WERI-Rb-1 (cell line): ENCODE data around the gene AOX1.

Source experiments
- DNase-seq: peaks from one replicate; pipeline ENCODE4 v3.0.0-alpha.2; 2020
- H3K27ac ChIP-seq: fragments of 250-450 bp; sonication (Bioruptor Pico); 2 replicates; pipeline ENCODE4 v1.5.1; 2020; ENCODE audit warnings: mild to moderate bottlenecking, moderate library complexity
- H3K27me3 ChIP-seq: fragments of 250-450 bp; sonication (Bioruptor Pico); 2 replicates; pipeline ENCODE4 v1.5.1; 2021; ENCODE audit warnings: mild to moderate bottlenecking, low read depth, moderate library complexity; ENCODE audit not compliant: insufficient read depth, severe bottlenecking
- H3K36me3 ChIP-seq: fragments of 250-450 bp; sonication (Bioruptor Pico); 2 replicates; pipeline ENCODE4 v1.5.1; 2020; ENCODE audit warnings: mild to moderate bottlenecking, moderate library complexity
- H3K4me3 ChIP-seq: 2 replicates; pipeline ENCODE4 v1.5.1; 2011; ENCODE audit warnings: low read depth, mild to moderate bottlenecking, control low read depth, low read length
- H3K9me3 ChIP-seq: fragments of 250-450 bp; sonication (Bioruptor Pico); 2 replicates; pipeline ENCODE4 v1.5.1; 2021; ENCODE audit warnings: mild to moderate bottlenecking, moderate library complexity; ENCODE audit not compliant: severe bottlenecking
- TF ChIP-seq, protein P1 (sequence below): IDR thresholded peaks from 2 replicates; pipeline ENCODE4 v1.5.1; 2011; ENCODE audit warnings: low read depth, mild to moderate bottlenecking, control low read depth, inconsistent platforms, low read length

The AOX1 gene

DNA sequence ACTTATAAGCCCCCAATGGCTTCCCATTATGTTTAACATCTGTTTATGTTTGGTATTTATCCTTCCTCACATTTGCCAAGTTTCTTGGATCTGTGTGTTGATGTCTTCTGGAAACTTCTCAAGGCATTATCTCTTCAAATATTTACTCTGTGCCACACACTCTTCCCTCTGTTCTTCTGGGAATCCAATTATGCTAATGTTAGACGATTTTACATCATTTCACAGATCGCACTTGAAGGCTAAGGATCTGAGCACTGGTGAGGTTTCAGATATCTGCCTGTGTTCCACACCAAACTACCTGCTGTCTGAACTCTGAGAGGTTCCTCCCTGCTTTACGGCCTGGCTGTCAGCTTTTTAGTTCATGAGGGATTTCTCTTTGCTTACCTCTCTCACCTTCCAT lies 10.1 kb downstream of the AOX1 start:
- Histone ChIP-seq H3K9me3 (no peaks in the 10 kb centered on the region), H3K27me3 (no peaks in the 10 kb centered on the region), H3K27ac (no peak overlapping the region), H3K36me3 (no peaks in the 10 kb centered on the region), H3K4me3 (no peak overlapping the region)
- TF ChIP-seq, protein P1, sequence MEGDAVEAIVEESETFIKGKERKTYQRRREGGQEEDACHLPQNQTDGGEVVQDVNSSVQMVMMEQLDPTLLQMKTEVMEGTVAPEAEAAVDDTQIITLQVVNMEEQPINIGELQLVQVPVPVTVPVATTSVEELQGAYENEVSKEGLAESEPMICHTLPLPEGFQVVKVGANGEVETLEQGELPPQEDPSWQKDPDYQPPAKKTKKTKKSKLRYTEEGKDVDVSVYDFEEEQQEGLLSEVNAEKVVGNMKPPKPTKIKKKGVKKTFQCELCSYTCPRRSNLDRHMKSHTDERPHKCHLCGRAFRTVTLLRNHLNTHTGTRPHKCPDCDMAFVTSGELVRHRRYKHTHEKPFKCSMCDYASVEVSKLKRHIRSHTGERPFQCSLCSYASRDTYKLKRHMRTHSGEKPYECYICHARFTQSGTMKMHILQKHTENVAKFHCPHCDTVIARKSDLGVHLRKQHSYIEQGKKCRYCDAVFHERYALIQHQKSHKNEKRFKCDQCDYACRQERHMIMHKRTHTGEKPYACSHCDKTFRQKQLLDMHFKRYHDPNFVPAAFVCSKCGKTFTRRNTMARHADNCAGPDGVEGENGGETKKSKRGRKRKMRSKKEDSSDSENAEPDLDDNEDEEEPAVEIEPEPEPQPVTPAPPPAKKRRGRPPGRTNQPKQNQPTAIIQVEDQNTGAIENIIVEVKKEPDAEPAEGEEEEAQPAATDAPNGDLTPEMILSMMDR = no peak
- no peak for DNase-seq

DNA sequence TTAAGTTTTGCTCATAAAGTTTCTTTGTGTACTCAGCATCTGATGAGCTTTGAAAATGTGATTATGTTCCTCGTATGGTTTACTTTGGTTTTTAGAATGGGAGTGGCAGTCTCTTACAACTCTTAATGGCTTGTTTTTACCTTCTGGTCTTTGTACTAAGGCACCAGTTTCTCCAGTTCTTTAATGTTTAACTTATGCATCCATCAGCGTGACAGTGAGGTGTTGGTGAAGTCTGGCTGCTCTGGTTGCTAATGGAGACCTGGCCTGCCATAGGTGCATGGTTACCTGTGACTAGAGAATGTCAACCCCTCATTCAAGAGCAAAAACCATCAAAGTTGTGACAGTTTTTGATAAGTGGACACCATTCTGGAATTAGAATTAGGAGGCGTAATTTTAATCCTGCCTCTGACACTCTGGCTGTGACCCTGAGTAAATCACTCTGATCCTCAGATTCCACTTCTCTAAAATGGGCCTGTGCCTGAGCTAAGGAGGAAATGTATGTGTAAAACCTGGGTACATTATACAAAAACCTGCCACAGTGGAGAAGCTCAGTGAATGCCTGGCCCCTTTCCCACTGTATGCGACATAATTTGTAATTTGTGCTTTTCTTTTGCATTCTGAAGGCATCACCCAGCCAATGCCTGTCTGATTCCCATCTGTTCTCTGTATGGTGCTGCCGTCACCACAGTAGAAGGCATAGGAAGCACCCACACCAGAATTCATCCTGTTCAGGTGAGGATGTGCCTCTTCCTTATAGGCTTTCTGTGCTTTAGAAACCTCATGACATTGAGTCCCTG lies 11.2 kb downstream of the AOX1 start:
- no peak overlapping the region for H3K4me3 ChIP-seq
- TF ChIP-seq, protein P1 = no peak
- H3K27me3 ChIP-seq = no peaks in the 10 kb centered on the region
- DNase-seq = no peak
- no peak overlapping the region for H3K27ac ChIP-seq
- H3K36me3 ChIP-seq = no peaks in the 10 kb centered on the region
- no peaks in the 10 kb centered on the region for H3K9me3 ChIP-seq

DNA sequence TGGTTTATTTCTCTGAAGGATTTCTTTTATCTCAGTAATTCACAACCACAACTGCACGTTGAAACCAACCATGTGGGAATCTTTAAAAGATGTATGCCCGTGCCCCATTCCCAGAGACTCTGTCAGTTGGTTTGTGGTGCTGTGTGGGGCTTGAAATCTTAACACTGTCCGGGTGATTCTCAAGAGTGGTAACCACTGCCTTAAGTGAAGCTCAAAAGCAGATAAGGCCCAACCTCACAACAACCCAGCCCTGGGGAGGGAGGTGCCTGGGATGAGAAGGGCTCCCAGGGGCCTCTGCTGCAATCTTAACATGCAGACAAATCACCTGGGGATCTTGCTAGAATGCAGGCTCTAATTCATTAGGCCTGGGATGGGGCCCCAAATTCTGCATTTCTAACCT lies 13.4 kb downstream of the AOX1 start:
- Histone ChIP-seq H3K27me3 (no peaks in the 10 kb centered on the region), H3K9me3 (no peaks in the 10 kb centered on the region), H3K4me3 (no peak overlapping the region), H3K36me3 (no peaks in the 10 kb centered on the region), H3K27ac (no peak overlapping the region)
- TF ChIP-seq, protein P1 = no peak
- no peak for DNase-seq

DNA sequence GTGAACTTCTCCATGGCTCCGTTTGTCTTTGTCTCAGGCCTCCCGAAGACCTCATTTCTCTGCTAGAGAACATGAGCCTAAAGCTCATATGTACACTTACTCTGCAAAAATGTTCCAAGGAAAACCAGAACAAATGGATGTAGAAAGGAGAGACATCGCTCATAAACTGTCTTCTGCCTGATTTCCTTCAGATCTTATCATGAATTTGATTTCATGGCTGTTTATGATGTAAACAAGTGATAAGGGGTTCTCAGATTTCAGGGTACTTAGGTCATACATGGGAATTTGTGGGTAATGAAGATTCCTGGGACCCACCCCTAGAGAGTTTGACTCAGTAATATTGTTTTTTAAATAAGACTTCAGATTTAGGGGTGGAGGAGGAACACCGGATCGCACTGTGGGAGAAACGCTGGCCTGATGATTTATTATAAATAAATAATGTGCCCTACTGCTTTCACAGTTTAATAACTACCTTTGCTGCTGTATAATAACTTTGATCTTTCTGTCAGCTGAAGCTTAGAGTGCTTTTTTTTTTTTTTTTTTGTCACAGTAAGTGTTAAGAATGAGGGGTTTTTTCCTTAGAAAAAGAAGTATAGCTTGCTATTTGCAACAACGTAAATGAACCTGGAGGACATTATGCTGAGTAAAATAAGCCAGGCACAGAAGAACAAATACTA lies 14.9 kb downstream of the AOX1 start:
- DNase-seq = no peak
- TF ChIP-seq, protein P1 = no peak
- H3K36me3 ChIP-seq = no peaks in the 10 kb centered on the region
- no peaks in the 10 kb centered on the region for H3K9me3 ChIP-seq
- no peak overlapping the region for H3K4me3 ChIP-seq
- no peaks in the 10 kb centered on the region for H3K27me3 ChIP-seq
- H3K27ac ChIP-seq = no peak overlapping the region

DNA sequence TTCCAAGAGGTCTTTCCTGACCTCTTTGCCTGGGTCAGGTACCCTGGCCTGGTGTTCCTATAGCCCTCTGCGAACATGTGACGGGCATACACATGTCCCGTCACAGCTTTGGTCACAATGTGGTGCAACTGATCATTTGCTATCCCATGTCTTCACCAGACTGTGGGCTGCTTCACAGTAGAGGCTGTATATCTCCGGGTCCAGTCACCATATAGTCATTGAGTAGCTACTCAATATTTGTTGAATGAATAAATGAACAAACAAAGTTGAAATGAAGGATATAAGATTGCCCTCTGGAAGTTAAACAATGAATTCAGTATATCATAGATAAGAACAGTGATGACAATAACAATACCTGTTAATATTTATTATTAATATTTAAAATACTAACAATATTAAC lies 16.8 kb downstream of the AOX1 start:
- TF ChIP-seq, protein P1 = no peak
- no peak overlapping the region for H3K4me3 ChIP-seq
- no peak overlapping the region for H3K27ac ChIP-seq
- H3K27me3 ChIP-seq = no peaks in the 10 kb centered on the region
- H3K36me3 ChIP-seq = no peaks in the 10 kb centered on the region
- no peak for DNase-seq
- H3K9me3 ChIP-seq = no peaks in the 10 kb centered on the region

DNA sequence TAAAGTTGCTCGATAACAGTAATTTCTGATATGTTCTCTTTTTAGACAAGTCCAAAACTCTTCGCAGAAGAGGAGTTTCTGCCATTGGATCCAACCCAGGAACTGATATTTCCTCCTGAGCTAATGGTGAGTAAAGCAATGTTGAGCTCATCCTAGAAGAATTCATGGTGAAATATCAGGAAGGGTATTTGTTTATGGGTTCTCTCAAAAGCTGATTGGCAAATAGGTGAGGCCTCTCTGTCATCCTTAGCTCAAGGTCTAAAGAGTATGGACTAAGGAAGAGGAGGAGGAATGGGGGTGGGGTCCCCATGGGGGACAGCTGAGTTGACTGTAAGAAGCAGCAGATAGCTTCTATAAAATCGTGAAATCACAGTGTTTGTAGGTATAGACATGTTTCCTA lies 18.2 kb downstream of the AOX1 start:
- Histone ChIP-seq H3K9me3 (no peaks in the 10 kb centered on the region), H3K36me3 (no peaks in the 10 kb centered on the region), H3K4me3 (no peak overlapping the region), H3K27me3 (no peaks in the 10 kb centered on the region), H3K27ac (no peak overlapping the region)
- TF ChIP-seq, protein P1 = no peak
- DNase-seq = no peak
